HepG2 (cell line): ENCODE results near the gene NAV1. TPM values are rescaled to one million over a fixed set of nuclear protein-coding genes. Genes with fewer than 3 reads are reported as not detected.

ENCODE experiments used
- ATAC-seq: fragments of 200-7000 bp; cut with Tn5 transposase; 3 replicates; pipeline ENCODE4 v1.9.1; 2020; ENCODE audit warnings: mild to moderate bottlenecking, moderate library complexity
- BruUV-seq: library from RNA; stranded (reverse); fragments of 400-500 nt; replicated peaks from 2 replicates; lab custom pipeline; 2021; lab: Mats Ljungman, UMichigan
- CTCF ChIA-PET: fragments of 300-600 bp; formaldehyde crosslinking; extraction: SDS; loops from one replicate; lab custom pipeline; 2021; ENCODE audit warnings: low total read pairs, inconsistent platforms, low intra/inter-chr PET ratio; lab: Yijun Ruan, JAX
- POLR2A ChIA-PET: fragments of 350-600 bp; sonication (Branson Sonifier 250); formaldehyde crosslinking; loops from one replicate; lab custom pipeline; 2020; ENCODE audit warnings: antibody characterized with exemption, inconsistent platforms; lab: Yijun Ruan, JAX
- DNase-seq: peaks from one replicate; pipeline ENCODE4 v3.0.0-alpha.2; 2015; ENCODE audit warnings: low spot score
- FAIRE-seq: peaks from 3 replicates; lab custom pipeline; 2011; peaks lifted over from hg19 to GRCh38; lab: Jason Lieb, UNC
- H2AFZ ChIP-seq: one replicate; pipeline ENCODE4 v1.6.1; 2011; ENCODE audit warnings: low read length, inconsistent platforms
- H3K27ac ChIP-seq: fragments of 300-600 bp; 3 replicates; pipeline ENCODE4 v1.8.0; 2011; ENCODE audit warnings: mixed run types, mild to moderate bottlenecking, mixed read lengths, low read length, inconsistent platforms; ENCODE audit not compliant: insufficient read depth; ENCODE audit errors: extremely low read length
- H3K27me3 ChIP-seq, 2 experiments: fragments of 200-600 bp in 1 of 2; 2 replicates in 1 of 2; 3 replicates in 1 of 2; pipeline versions ENCODE4 v1.6.0 to v1.8.0; 2011; ENCODE audit warnings: low read length in 2 of 2, mild to moderate bottlenecking in 2 of 2, moderate library complexity in 2 of 2, inconsistent platforms in 1 of 2; ENCODE audit not compliant: insufficient read depth in 2 of 2, control insufficient read depth in 1 of 2
- H3K36me3 ChIP-seq, 2 experiments: fragments of 200-600 bp in 1 of 2; replicated peaks in 1 of 2; 2 replicates in 1 of 2; 3 replicates in 1 of 2; pipeline versions ENCODE4 v1.5.1 to v1.8.0; 2011; ENCODE audit warnings: low read length in 2 of 2, inconsistent platforms in 1 of 2; ENCODE audit not compliant: insufficient read depth in 2 of 2, control insufficient read depth in 1 of 2
- H3K4me1 ChIP-seq: 2 replicates; pipeline ENCODE4 v1.5.1; 2012; ENCODE audit warnings: low read length, inconsistent platforms; ENCODE audit not compliant: insufficient read depth
- H3K4me2 ChIP-seq: 2 replicates; pipeline ENCODE4 v1.6.0; 2011; ENCODE audit warnings: low read depth, low read length, inconsistent platforms
- H3K4me3 ChIP-seq, 3 experiments: fragments of 200-600 bp in 1 of 3; sonication (generic), shearing (Covaris generic) in 1 of 3; replicated peaks in 1 of 3; 2 replicates each; pipeline ENCODE4 v1.5.1; 2011 to 2016; ENCODE audit warnings: low read length in 3 of 3, inconsistent platforms in 2 of 3, low read depth in 2 of 3, mild to moderate bottlenecking in 2 of 3, control low read depth in 1 of 3, mixed read lengths in 1 of 3; ENCODE audit not compliant: insufficient read depth in 1 of 3
- H3K79me2 ChIP-seq: one replicate; pipeline ENCODE4 v1.6.1; 2011; ENCODE audit warnings: low read length, inconsistent platforms; ENCODE audit not compliant: insufficient read depth
- H3K9ac ChIP-seq: 2 replicates; pipeline ENCODE4 v1.6.0; 2011; ENCODE audit warnings: mild to moderate bottlenecking, low read depth, low read length, inconsistent platforms; ENCODE audit not compliant: insufficient read depth
- H3K9me3 ChIP-seq: 2 replicates; pipeline ENCODE4 v1.5.1; 2012; ENCODE audit warnings: mild to moderate bottlenecking, low read length
- H4K20me1 ChIP-seq: 2 replicates; pipeline ENCODE4 v1.6.0; 2011; ENCODE audit warnings: inconsistent platforms, mild to moderate bottlenecking, low read length, moderate library complexity; ENCODE audit not compliant: insufficient read depth
- ESRRA ChIP-seq: sonication (generic); formaldehyde crosslinking; IDR thresholded peaks from 2 replicates; pipeline ENCODE4 v1.5.1; 2020; ENCODE audit warnings: mild to moderate bottlenecking, low read depth, missing genetic modification reagents
- GABPB1 ChIP-seq: IDR thresholded peaks from 2 replicates; pipeline ENCODE4 v1.6.1; 2016; ENCODE audit warnings: mild to moderate bottlenecking, missing genetic modification reagents, moderate library complexity, missing compliant biosample characterization
- HINFP ChIP-seq: sonication (generic); formaldehyde crosslinking; IDR thresholded peaks from 2 replicates; pipeline ENCODE4 v1.4.0; 2020; ENCODE audit warnings: low read depth, mild to moderate bottlenecking, missing genetic modification reagents
- HMGA1 ChIP-seq: sonication (generic); formaldehyde crosslinking; conservative IDR thresholded peaks from 2 replicates; pipeline ENCODE4 v1.4.0; 2020; ENCODE audit warnings: missing genetic modification reagents
- HNRNPL ChIP-seq: fragments of 200-400 bp; formaldehyde crosslinking; IDR thresholded peaks from 2 replicates; pipeline ENCODE4 v1.6.1; 2017; ENCODE audit warnings: mild to moderate bottlenecking, low read depth, low read length
- MAFK ChIP-seq, 2 experiments: IDR thresholded peaks in 1 of 2; conservative IDR thresholded peaks in 1 of 2; 2 replicates each; pipeline ENCODE4 v1.6.1; 2011; ENCODE audit warnings: improper control_type of control experiment in 2 of 2, low read length in 2 of 2
- MYC ChIP-seq: sonication (generic); formaldehyde crosslinking; IDR thresholded peaks from 2 replicates; pipeline ENCODE4 v1.9.0; 2021; ENCODE audit warnings: missing genetic modification reagents, borderline replicate concordance
- NFATC3 ChIP-seq: sonication (generic); formaldehyde crosslinking; IDR thresholded peaks from 2 replicates; pipeline ENCODE4 v1.5.1; 2020; ENCODE audit warnings: mild to moderate bottlenecking, missing genetic modification reagents
- NFIC ChIP-seq: IDR thresholded peaks from 2 replicates; pipeline ENCODE4 v1.6.1; 2012; ENCODE audit warnings: mild to moderate bottlenecking, low read length, inconsistent platforms
- NR2F1 ChIP-seq, 2 experiments: fragments of 450-650 bp in 1 of 2; formaldehyde crosslinking in 1 of 2; IDR thresholded peaks; 2 replicates each; pipeline versions ENCODE4 v1.5.0 to v1.6.1; 2016 to 2020; ENCODE audit warnings: mild to moderate bottlenecking in 1 of 2, missing compliant biosample characterization in 1 of 2, missing genetic modification reagents in 1 of 2, moderate library complexity in 1 of 2
- RORA ChIP-seq: sonication (generic); formaldehyde crosslinking; IDR thresholded peaks from 2 replicates; pipeline ENCODE4 v1.5.0; 2020; ENCODE audit warnings: mild to moderate bottlenecking, missing genetic modification reagents, moderate library complexity
- SMARCE1 ChIP-seq: fragments of 450-650 bp; IDR thresholded peaks from 2 replicates; pipeline ENCODE4 v1.6.1; 2017; ENCODE audit warnings: borderline replicate concordance
- SRSF9 ChIP-seq: fragments of 200-400 bp; formaldehyde crosslinking; IDR thresholded peaks from 2 replicates; pipeline ENCODE4 v1.6.1; 2018; ENCODE audit warnings: borderline replicate concordance, mild to moderate bottlenecking, low read depth, low read length; ENCODE audit not compliant: insufficient read depth, poor library complexity, severe bottlenecking
- STAT5B ChIP-seq: sonication (generic); formaldehyde crosslinking; IDR thresholded peaks from 2 replicates; pipeline ENCODE4 v1.4.0; 2020; ENCODE audit warnings: missing genetic modification reagents
- TP53 ChIP-seq: sonication (generic); formaldehyde crosslinking; conservative IDR thresholded peaks from 2 replicates; pipeline ENCODE4 v1.4.0; 2020; ENCODE audit warnings: missing genetic modification reagents
- ZBTB3 ChIP-seq: sonication (generic); formaldehyde crosslinking; IDR thresholded peaks from 2 replicates; pipeline ENCODE4 v1.4.0; 2020; ENCODE audit warnings: low read depth, mild to moderate bottlenecking, moderate library complexity, missing genetic modification reagents, borderline replicate concordance
- ZNF460 ChIP-seq: sonication (generic); formaldehyde crosslinking; IDR thresholded peaks from 2 replicates; pipeline ENCODE4 v1.5.1; 2020; ENCODE audit warnings: missing genetic modification reagents, mild to moderate bottlenecking, borderline replicate concordance
- WGBS: methylation state at CpG from one replicate; pipeline ENCODE4 v1.1.6; 2017; ENCODE audit warnings: low lambda C conversion rate; 5-methylcytosine and 5-hydroxymethylcytosine counted together
- in situ Hi-C: cut with HindIII; loops from 2 replicates; pipeline ENCODE4 v1.10.0; 2017; ENCODE audit warnings: low pct_unique_long_range_greater_than_20kb; ENCODE audit not compliant: extremely low pct_ligation_motif_present
- intact Hi-C: fragments of 100-400 bp; cut with micrococcal nuclease; formaldehyde crosslinking; loops from one replicate; pipeline ENCODE4 v1.10.0; 2022; ENCODE audit not compliant: unreplicated experiment
- polyA plus RNA-seq, 8 experiments: library from polyadenylated mRNA; depleted of rRNA in 3 of 8; stranded (reverse) in 7 of 8; unstranded in 1 of 8; fragments of >200 nt; fragmentation: Illumina TruSeq in 4 of 8; extraction: Trizol in 4 of 8; gene quantifications; 2 replicates each; pipeline versions ENCODE4 v1.2.1 to v1.2.3, GENCODE V29; 2011 to 2016; ENCODE audit warnings: low read depth in 4 of 8, missing spikeins in 1 of 8, mixed read lengths in 1 of 8; ENCODE audit not compliant: insufficient read depth in 1 of 8
- total RNA-seq, 5 experiments: library from RNA; depleted of rRNA; stranded (reverse); fragments of >200 nt; fragmentation: Illumina TruSeq; extraction: Trizol; gene quantifications; 2 replicates each; pipeline ENCODE4 v1.2.3, GENCODE V29; 2016; ENCODE audit warnings: low read depth in 1 of 5
- TF ChIP-seq, protein P1 (sequence below): sonication (generic); formaldehyde crosslinking; IDR thresholded peaks from 2 replicates; pipeline ENCODE4 v1.5.1; 2020; ENCODE audit warnings: missing genetic modification reagents, mild to moderate bottlenecking, borderline replicate concordance
- TF ChIP-seq, protein P2 (sequence below): sonication (generic); formaldehyde crosslinking; IDR thresholded peaks from 2 replicates; pipeline ENCODE4; 2020; ENCODE audit warnings: missing genetic modification reagents, mild to moderate bottlenecking, borderline replicate concordance

Gene NAV1
- total and polyA plus RNA-seq, 2 of the 13 experiments (the other 11 are each of a cell fraction or from before 2014, with no cell fraction given) = not detected

- TF ChIP-seq, protein P1, sequence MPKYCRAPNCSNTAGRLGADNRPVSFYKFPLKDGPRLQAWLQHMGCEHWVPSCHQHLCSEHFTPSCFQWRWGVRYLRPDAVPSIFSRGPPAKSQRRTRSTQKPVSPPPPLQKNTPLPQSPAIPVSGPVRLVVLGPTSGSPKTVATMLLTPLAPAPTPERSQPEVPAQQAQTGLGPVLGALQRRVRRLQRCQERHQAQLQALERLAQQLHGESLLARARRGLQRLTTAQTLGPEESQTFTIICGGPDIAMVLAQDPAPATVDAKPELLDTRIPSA (CRISPR knock-in tag) = no peak
- no peak for TF ChIP-seq STAT5B (CRISPR knock-in tag)
- no peak for TF ChIP-seq NFATC3 (CRISPR knock-in tag)
- no peak for TF ChIP-seq HNRNPL
- no peak for TF ChIP-seq SMARCE1
- TF ChIP-seq HINFP = no peak
Measured at GRCh38 chr1:201552941-201553351, 14.0 kb downstream of the NAV1 start (continued).

DNA sequence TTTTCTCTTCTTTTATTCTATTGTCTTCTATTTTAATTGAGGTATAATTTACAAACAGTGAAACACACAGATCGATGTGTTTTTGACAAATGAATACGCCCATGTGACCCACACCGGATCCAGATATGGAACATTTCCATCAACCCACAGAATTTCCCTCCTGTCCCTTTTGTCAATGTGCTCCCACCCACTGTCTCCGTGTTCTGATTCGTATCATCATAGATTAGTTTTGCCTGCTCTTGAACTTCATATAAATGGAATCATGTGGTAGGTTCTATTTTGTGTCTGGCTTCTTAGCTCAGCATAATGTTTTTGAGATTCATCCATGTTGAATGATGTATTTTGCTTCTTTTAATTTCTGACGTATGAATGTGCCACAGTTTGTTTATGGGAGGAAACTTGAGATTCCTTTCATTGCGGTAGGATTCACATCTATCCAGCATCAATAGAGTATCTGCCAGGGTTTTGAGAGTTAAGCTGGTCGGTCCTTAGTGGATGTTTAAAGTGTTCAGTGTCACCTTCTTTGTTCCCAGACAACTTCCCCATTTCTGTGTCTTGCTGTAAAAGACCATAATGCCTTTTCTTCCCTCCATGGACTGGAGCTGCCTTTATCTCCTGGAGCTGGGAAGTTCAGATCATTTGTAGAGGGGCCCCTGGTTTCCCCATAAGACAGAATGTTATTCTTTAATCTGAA, 14.7 kb downstream of the NAV1 start:
- peaks cover 2 to 41% of the 10 kb centered on the region in 2 experiments; a peak in 3 of 5 replicates for H3K27me3 ChIP-seq
- in situ Hi-C loops (no loop called here), intact Hi-C loops (no loop called here)
- WGBS = 12% methylated on average over 8 of the region's 8 CpGs
- no peak for DNase-seq
- H3K9ac ChIP-seq = no peak overlapping the region
- no peak for ATAC-seq
- H3K27ac ChIP-seq = no peak overlapping the region
- no peaks in the 10 kb centered on the region for H3K4me1 ChIP-seq
- no peak for FAIRE-seq
- H3K4me2 ChIP-seq = no peak overlapping the region
- no peaks in the 10 kb centered on the region for H3K79me2 ChIP-seq
- H4K20me1 ChIP-seq = no peaks in the 10 kb centered on the region
- H3K36me3 ChIP-seq = no peaks in the 10 kb centered on the region
- no peaks in the 10 kb centered on the region for H3K9me3 ChIP-seq
- no peak overlapping the region for H3K4me3 ChIP-seq
- no peak overlapping the region for H2AFZ ChIP-seq
- ChIA-PET POLR2A (no interaction called here), CTCF (no interaction called here)
- BruUV-seq = no TSS peak
- TF ChIP-seq HMGA1 (CRISPR knock-in tag) (no peak), GABPB1 (no peak), RORA (CRISPR knock-in tag) (no peak), ZNF460 (no peak), NFIC (no peak), MAFK (conservative IDR thresholded peaks at IDR 0.05 in 1 of 2, IDR thresholded peaks at IDR 0.05 in 1 of 2; ENCODE audit: low read length in 2 of 2) (no peak), ESRRA (no peak), TP53 (no peak), SRSF9 (no peak), ZBTB3 (CRISPR knock-in tag) (no peak), MYC (CRISPR knock-in tag) (no peak), NR2F1 (CRISPR knock-in tag; IDR thresholded peaks at IDR 0.05) (no peak)
- TF ChIP-seq, protein P2, sequence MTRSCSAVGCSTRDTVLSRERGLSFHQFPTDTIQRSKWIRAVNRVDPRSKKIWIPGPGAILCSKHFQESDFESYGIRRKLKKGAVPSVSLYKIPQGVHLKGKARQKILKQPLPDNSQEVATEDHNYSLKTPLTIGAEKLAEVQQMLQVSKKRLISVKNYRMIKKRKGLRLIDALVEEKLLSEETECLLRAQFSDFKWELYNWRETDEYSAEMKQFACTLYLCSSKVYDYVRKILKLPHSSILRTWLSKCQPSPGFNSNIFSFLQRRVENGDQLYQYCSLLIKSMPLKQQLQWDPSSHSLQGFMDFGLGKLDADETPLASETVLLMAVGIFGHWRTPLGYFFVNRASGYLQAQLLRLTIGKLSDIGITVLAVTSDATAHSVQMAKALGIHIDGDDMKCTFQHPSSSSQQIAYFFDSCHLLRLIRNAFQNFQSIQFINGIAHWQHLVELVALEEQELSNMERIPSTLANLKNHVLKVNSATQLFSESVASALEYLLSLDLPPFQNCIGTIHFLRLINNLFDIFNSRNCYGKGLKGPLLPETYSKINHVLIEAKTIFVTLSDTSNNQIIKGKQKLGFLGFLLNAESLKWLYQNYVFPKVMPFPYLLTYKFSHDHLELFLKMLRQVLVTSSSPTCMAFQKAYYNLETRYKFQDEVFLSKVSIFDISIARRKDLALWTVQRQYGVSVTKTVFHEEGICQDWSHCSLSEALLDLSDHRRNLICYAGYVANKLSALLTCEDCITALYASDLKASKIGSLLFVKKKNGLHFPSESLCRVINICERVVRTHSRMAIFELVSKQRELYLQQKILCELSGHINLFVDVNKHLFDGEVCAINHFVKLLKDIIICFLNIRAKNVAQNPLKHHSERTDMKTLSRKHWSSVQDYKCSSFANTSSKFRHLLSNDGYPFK = no peak
